IMR-90 (cell line): ENCODE results near the gene ENAH. TPM values are rescaled to one million over a fixed set of nuclear protein-coding genes. Genes with fewer than 3 reads are reported as not detected.

Experiments used
- ATAC-seq: fragments of 200-7000 bp; cut with Tn5 transposase; 2 replicates; pipeline ENCODE4 v1.9.1; 2020; ENCODE audit warnings: low read depth, mild to moderate bottlenecking, moderate library complexity
- BruUV-seq: library from RNA; stranded (reverse); fragments of 400-500 nt; replicated peaks from 2 replicates; lab custom pipeline; 2021; lab: Mats Ljungman, UMichigan
- CTCF ChIA-PET: fragments of 300-600 bp; formaldehyde crosslinking; extraction: SDS; loops from one replicate; lab custom pipeline; 2021; ENCODE audit warnings: antibody characterized with exemption; lab: Yijun Ruan, JAX
- POLR2A ChIA-PET: fragments of 300-600 bp; sonication (Branson Sonifier 250); formaldehyde crosslinking; loops from one replicate; lab custom pipeline; 2022; ENCODE audit warnings: antibody characterized with exemption; ENCODE audit not compliant: unreplicated experiment; lab: Charles Lee
- DNase-seq: peaks from one replicate; pipeline ENCODE4 v3.0.0; 2013
- H2AFZ ChIP-seq: replicated peaks from 2 replicates; pipeline ENCODE3; 2013; ENCODE audit warnings: low read length, mild to moderate bottlenecking; ENCODE audit not compliant: poor library complexity
- H2AK5ac ChIP-seq: 2 replicates; pipeline ENCODE4 v1.6.1; 2013; ENCODE audit warnings: low read depth, low read length, inconsistent platforms
- H2AK9ac ChIP-seq: replicated peaks from 2 replicates; pipeline ENCODE3; 2013; ENCODE audit warnings: mild to moderate bottlenecking, low read depth, low read length, moderate library complexity; ENCODE audit not compliant: poor library complexity
- H2BK120ac ChIP-seq: 2 replicates; pipeline ENCODE4 v1.6.1; 2013; ENCODE audit warnings: low read depth, low read length, inconsistent platforms
- H2BK15ac ChIP-seq: 3 replicates; pipeline ENCODE4 v1.6.1; 2013; ENCODE audit warnings: low read depth, low read length, inconsistent platforms
- H2BK20ac ChIP-seq: 2 replicates; pipeline ENCODE4 v1.6.1; 2013; ENCODE audit warnings: low read depth, mild to moderate bottlenecking, inconsistent platforms, low read length, moderate library complexity
- H2BK5ac ChIP-seq: 2 replicates; pipeline ENCODE4 v1.6.1; 2013; ENCODE audit warnings: mild to moderate bottlenecking, low read depth, low read length, inconsistent platforms; ENCODE audit not compliant: poor library complexity, severe bottlenecking
- H3K14ac ChIP-seq: replicated peaks from 2 replicates; pipeline ENCODE4 v1.6.1; 2013; ENCODE audit warnings: low read depth, low read length, inconsistent platforms
- H3K18ac ChIP-seq: 2 replicates; pipeline ENCODE4 v1.6.1; 2013; ENCODE audit warnings: low read depth, low read length, control low read depth
- H3K23ac ChIP-seq: 2 replicates; pipeline ENCODE4 v1.6.1; 2013; ENCODE audit warnings: low read depth, low read length, inconsistent platforms
- H3K27ac ChIP-seq: 2 replicates; pipeline ENCODE4 v1.5.1; 2013; ENCODE audit warnings: mild to moderate bottlenecking, control low read depth, low read length; ENCODE audit not compliant: insufficient read depth
- H3K27me3 ChIP-seq: 2 replicates; pipeline ENCODE4 v1.6.1; 2013; ENCODE audit warnings: low read length; ENCODE audit not compliant: control insufficient read depth, insufficient read depth
- H3K36me3 ChIP-seq: 2 replicates; pipeline ENCODE4 v1.6.1; 2013; ENCODE audit warnings: low read length, mixed read lengths; ENCODE audit not compliant: control insufficient read depth, insufficient read depth
- H3K4ac ChIP-seq: 2 replicates; pipeline ENCODE4 v1.6.1; 2013; ENCODE audit warnings: low read depth, low read length, inconsistent platforms
- H3K4me1 ChIP-seq: 2 replicates; pipeline ENCODE4 v1.6.1; 2013; ENCODE audit warnings: low read length, mixed read lengths; ENCODE audit not compliant: control insufficient read depth, insufficient read depth
- H3K4me2 ChIP-seq: 2 replicates; pipeline ENCODE4 v1.6.1; 2013; ENCODE audit warnings: low read depth, mild to moderate bottlenecking, control low read depth, low read length, moderate library complexity
- H3K4me3 ChIP-seq: 2 replicates; pipeline ENCODE4 v1.5.1; 2013; ENCODE audit warnings: low read depth, mild to moderate bottlenecking, control low read depth, low read length, moderate library complexity; ENCODE audit not compliant: insufficient read depth
- H3K56ac ChIP-seq: 2 replicates; pipeline ENCODE4 v1.6.1; 2013; ENCODE audit warnings: low read length, inconsistent platforms; ENCODE audit not compliant: insufficient read depth; ENCODE audit errors: extremely low read depth
- H3K79me1 ChIP-seq, 2 experiments: 2 replicates each; pipeline ENCODE4 v1.6.1; 2013; ENCODE audit warnings: low read length in 2 of 2, inconsistent platforms in 1 of 2, low read depth in 1 of 2
- H3K9ac ChIP-seq: 2 replicates; pipeline ENCODE4 v1.6.1; 2013; ENCODE audit warnings: low read depth, low read length, control low read depth
- H3K9me1 ChIP-seq: 2 replicates; pipeline ENCODE4 v1.6.1; 2013; ENCODE audit warnings: low read length, inconsistent platforms; ENCODE audit not compliant: insufficient read depth
- H3K9me3 ChIP-seq: 2 replicates; pipeline ENCODE4 v1.6.1; 2013; ENCODE audit warnings: low read length; ENCODE audit not compliant: control insufficient read depth, insufficient read depth
- H4K20me1 ChIP-seq: 2 replicates; pipeline ENCODE4 v1.6.1; 2013; ENCODE audit warnings: low read length, inconsistent platforms; ENCODE audit not compliant: insufficient read depth
- H4K5ac ChIP-seq: 2 replicates; pipeline ENCODE4 v1.6.1; 2013; ENCODE audit warnings: mild to moderate bottlenecking, low read depth, low read length, control low read depth
- H4K8ac ChIP-seq, 2 experiments: 2 replicates each; pipeline ENCODE4 v1.6.1; 2013; ENCODE audit warnings: low read depth in 2 of 2, low read length in 2 of 2, control low read depth in 1 of 2, inconsistent platforms in 1 of 2
- H4K91ac ChIP-seq: 2 replicates; pipeline ENCODE4 v1.6.1; 2013; ENCODE audit warnings: low read depth, low read length, inconsistent platforms; ENCODE audit not compliant: insufficient read depth
- BHLHE40 ChIP-seq: fragments of 150-350 bp; IDR thresholded peaks from 2 replicates; pipeline ENCODE4 v1.6.1; 2016; ENCODE audit warnings: mild to moderate bottlenecking, low read depth, low read length
- ELK1 ChIP-seq: fragments of 150-350 bp; IDR thresholded peaks from 2 replicates; pipeline ENCODE4 v1.6.1; 2016; ENCODE audit warnings: low read depth, mild to moderate bottlenecking, low read length, moderate library complexity, borderline replicate concordance
- MXI1 ChIP-seq: IDR thresholded peaks from 2 replicates; pipeline ENCODE4 v1.6.1; 2012; ENCODE audit warnings: low read depth, mild to moderate bottlenecking, low read length, moderate library complexity, borderline replicate concordance
- NFE2L2 ChIP-seq: fragments of 150-350 bp; IDR thresholded peaks from 2 replicates; pipeline ENCODE4 v1.6.1; 2016; ENCODE audit warnings: low read depth, mild to moderate bottlenecking, low read length
- POLR2A ChIP-seq: IDR thresholded peaks from 2 replicates; pipeline ENCODE4 v1.6.1; 2012; ENCODE audit warnings: mild to moderate bottlenecking, low read depth, low read length
- SMC3 ChIP-seq: fragments of 150-350 bp; IDR thresholded peaks from 2 replicates; pipeline ENCODE4 v1.6.1; 2016; ENCODE audit warnings: low read depth, mild to moderate bottlenecking, antibody characterized with exemption, low read length, moderate library complexity
- WGBS, 2 experiments: methylation state at CpG; one replicate each; pipeline versions ENCODE4 v1.1.5 to v1.1.7; 2013; ENCODE audit warnings: missing lambda C conversion rate in 2 of 2; ENCODE audit not compliant: insufficient read length in 1 of 2; ENCODE audit errors: extremely low coverage in 2 of 2; 5-methylcytosine and 5-hydroxymethylcytosine counted together
- dilution Hi-C: fragments of 300-500 bp; cut with HindIII; formaldehyde crosslinking; loops from one replicate; pipeline ENCODE4 v1.14.3; 2018; ENCODE audit warnings: low sequenced_read_pairs; ENCODE audit not compliant: unreplicated experiment
- in situ Hi-C: fragments of 300-500 bp; cut with MboI; formaldehyde crosslinking; loops from 3 replicates; pipeline ENCODE4 v1.14.3; 2019; ENCODE audit warnings: low sequenced_read_pairs, inconsistent platforms, mixed read lengths
- intact Hi-C: fragments of 100-400 bp; cut with micrococcal nuclease; formaldehyde crosslinking; loops from 2 replicates; pipeline ENCODE4 v1.10.0; 2022
- polyA plus RNA-seq, 3 experiments: library from polyadenylated mRNA; depleted of rRNA; stranded (reverse); fragments of >200 nt; gene quantifications; 2 replicates each; pipeline ENCODE4 v1.2.3, GENCODE V29; 2012; ENCODE audit warnings: low replicate concordance in 1 of 3
- total RNA-seq: library from RNA; depleted of rRNA; stranded (reverse); fragments of >200 nt; gene quantifications from 2 replicates; pipeline ENCODE4 v1.2.3, GENCODE V29; 2012

ENAH gene
- total and polyA plus RNA-seq, 2 of the 4 experiments (the other 2 are of a cell fraction): 61.3 to 86.9 TPM

- Histone ChIP-seq H3K9me3 (no peaks in the 10 kb centered on the region), H4K20me1 (peaks cover 69% of the 10 kb centered on the region), H3K56ac (no peak overlapping the region), H3K27me3 (no peaks in the 10 kb centered on the region), H4K5ac (no peak overlapping the region), H2BK20ac (no peak overlapping the region), H3K9me1 (peaks cover 9% of the 10 kb centered on the region), H3K4me1 (peaks cover 11% of the 10 kb centered on the region), H3K4me3 (no peak overlapping the region), H3K4ac (no peak overlapping the region), H2AFZ (no peak overlapping the region), H3K27ac (no peak overlapping the region), H3K4me2 (no peak overlapping the region), H3K23ac (no peak overlapping the region), H3K9ac (no peak overlapping the region), H3K14ac (no peak overlapping the region), H2BK15ac (no peak overlapping the region), H3K79me1 (peaks cover 19 to 51% of the 10 kb centered on the region in 2 experiments), H2AK5ac (no peak overlapping the region), H3K18ac (no peak overlapping the region), H2BK5ac (no peak overlapping the region), H2AK9ac (no peak overlapping the region), H2BK120ac (no peak overlapping the region), H3K36me3 (no peaks in the 10 kb centered on the region), H4K8ac (no peak overlapping the region), H4K91ac (no peak overlapping the region)
- intact Hi-C loops (no loop called here), in situ Hi-C loops (no loop called here), dilution Hi-C loops (no loop called here)
- TF ChIP-seq POLR2A (no peak), NFE2L2 (no peak), ELK1 (no peak), SMC3 (no peak), MXI1 (no peak), BHLHE40 (no peak)
- WGBS, 2 experiments: no CpG with 5 or more reads among the region's 7 CpGs
- DNase-seq: no peak
- no TSS peak for BruUV-seq
- CTCF ChIA-PET: no interaction called here
- no peak for ATAC-seq
- POLR2A ChIA-PET: no interaction called here
These were observed 41.2 kb downstream of the ENAH start for GRCh38 chr1:225611537-225612223.
